A549 (cell line): ENCODE data around the gene KCNQ2.

Source experiments
- CHD2 ChIP-seq: fragments of 150-350 bp; IDR thresholded peaks from 2 replicates; pipeline ENCODE4 v1.6.1; 2014; ENCODE audit warnings: low read length; ENCODE audit not compliant: partially characterized antibody
- EP300 ChIP-seq, 2 experiments: fragments of >200 bp; sonication (Bioruptor Twin); formaldehyde crosslinking; IDR thresholded peaks; 2 replicates in 1 of 2; 3 replicates in 1 of 2; pipeline ENCODE4 v1.6.1; 2016 to 2017
- POLR2A ChIP-seq: IDR thresholded peaks from 2 replicates; pipeline ENCODE4 v1.6.1; 2012; ENCODE audit warnings: mild to moderate bottlenecking, low read length
- TF ChIP-seq, protein P1 (sequence below): fragments of >200 bp; sonication (Bioruptor Twin); formaldehyde crosslinking; IDR thresholded peaks from 3 replicates; pipeline ENCODE4 v1.5.1; 2016

DNA sequence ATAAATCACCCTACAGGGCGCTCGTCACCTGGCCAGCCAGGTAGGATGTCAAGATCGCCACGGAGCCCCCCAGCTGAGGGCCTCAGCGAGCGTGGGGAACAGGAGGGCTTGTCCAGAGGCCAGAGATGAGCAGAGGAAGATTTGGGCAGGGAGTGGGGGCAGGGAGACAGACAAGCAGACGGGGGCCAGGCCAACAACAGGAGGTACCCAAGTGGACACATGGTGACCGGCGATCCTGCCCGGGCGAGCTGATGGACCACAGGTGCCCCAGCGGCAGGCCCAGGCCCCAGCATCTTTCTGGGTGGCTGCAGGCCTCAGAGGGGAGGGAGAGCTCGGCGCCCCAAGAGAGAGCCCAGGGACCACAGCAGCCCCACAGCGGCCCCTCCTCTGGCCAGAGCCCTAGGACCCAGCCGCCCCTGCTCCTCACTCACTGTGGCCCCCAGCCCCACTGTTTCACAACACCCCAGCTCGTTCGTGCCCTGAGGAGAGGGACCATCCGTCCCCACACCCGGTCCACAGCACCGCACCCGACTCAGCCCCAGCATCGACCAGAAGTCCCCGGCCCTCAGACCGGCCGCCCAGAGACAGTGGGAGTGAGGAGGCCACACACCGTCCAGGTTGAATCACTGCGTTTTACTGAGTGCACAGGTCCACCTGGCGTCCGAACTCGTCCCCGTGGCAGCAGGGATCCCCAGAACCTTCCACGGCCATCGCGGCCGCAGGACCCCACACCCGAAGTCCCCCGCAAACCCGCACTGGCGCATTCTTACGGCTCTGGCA lies 72.7 kb downstream of the KCNQ2 start:
- TF ChIP-seq, protein P1, sequence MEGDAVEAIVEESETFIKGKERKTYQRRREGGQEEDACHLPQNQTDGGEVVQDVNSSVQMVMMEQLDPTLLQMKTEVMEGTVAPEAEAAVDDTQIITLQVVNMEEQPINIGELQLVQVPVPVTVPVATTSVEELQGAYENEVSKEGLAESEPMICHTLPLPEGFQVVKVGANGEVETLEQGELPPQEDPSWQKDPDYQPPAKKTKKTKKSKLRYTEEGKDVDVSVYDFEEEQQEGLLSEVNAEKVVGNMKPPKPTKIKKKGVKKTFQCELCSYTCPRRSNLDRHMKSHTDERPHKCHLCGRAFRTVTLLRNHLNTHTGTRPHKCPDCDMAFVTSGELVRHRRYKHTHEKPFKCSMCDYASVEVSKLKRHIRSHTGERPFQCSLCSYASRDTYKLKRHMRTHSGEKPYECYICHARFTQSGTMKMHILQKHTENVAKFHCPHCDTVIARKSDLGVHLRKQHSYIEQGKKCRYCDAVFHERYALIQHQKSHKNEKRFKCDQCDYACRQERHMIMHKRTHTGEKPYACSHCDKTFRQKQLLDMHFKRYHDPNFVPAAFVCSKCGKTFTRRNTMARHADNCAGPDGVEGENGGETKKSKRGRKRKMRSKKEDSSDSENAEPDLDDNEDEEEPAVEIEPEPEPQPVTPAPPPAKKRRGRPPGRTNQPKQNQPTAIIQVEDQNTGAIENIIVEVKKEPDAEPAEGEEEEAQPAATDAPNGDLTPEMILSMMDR = no peak
- TF ChIP-seq EP300 (IDR thresholded peaks at IDR 0.05) = no peak
- TF ChIP-seq POLR2A = no peak
- no peak for TF ChIP-seq CHD2
